B cell (primary cell): Measurements from ENCODE around the gene MTSS2. TPM values are rescaled to one million over a fixed set of nuclear protein-coding genes. Genes with fewer than 3 reads are reported as not detected.

Experiments used
- ATAC-seq: fragments of 200-7000 bp; cut with Tn5 transposase; one replicate; pipeline ENCODE4 v1.10.0; 2021; ENCODE audit warnings: low read depth, mild to moderate bottlenecking, moderate number of reproducible peaks, moderate library complexity
- CTCF ChIA-PET: fragments of 350-600 bp; sonication (Branson Sonifier 250); formaldehyde crosslinking; loops from one replicate; lab custom pipeline; 2021; ENCODE audit warnings: antibody characterized with exemption, inconsistent platforms; lab: Charles Lee
- POLR2A ChIA-PET: fragments of 350-600 bp; sonication (Branson Sonifier 250); formaldehyde crosslinking; loops from one replicate; lab custom pipeline; 2021; ENCODE audit warnings: antibody characterized with exemption; lab: Charles Lee
- DNase-seq: peaks from one replicate; pipeline ENCODE4 v3.0.0; 2013
- H2AFZ ChIP-seq: 2 replicates; pipeline ENCODE4 v1.6.1; 2012; ENCODE audit warnings: mild to moderate bottlenecking, low read depth, low read length; ENCODE audit not compliant: insufficient read depth, poor library complexity, severe bottlenecking
- H3K27ac ChIP-seq, 2 donors: 1 replicate in 1 of 2; 2 replicates in 1 of 2; pipeline ENCODE4 v1.5.1; 2012 to 2013; ENCODE audit warnings: low read length in 2 of 2, mild to moderate bottlenecking in 2 of 2, moderate library complexity in 1 of 2
- H3K27me3 ChIP-seq, 4 experiments: fragments of 200-600 bp in 1 of 4; sonication (generic) in 1 of 4; replicated peaks in 1 of 4; 1 replicate in 2 of 4; 2 replicates in 2 of 4; pipeline versions ENCODE4 v1.6.1 to v1.7.0; 2013 to 2016; ENCODE audit warnings: low read length in 3 of 4, mild to moderate bottlenecking in 2 of 4, mixed read lengths in 1 of 4, moderate library complexity in 1 of 4; ENCODE audit not compliant: insufficient read depth in 4 of 4, control insufficient read depth in 3 of 4; ENCODE audit errors: control extremely low read depth in 1 of 4
- H3K36me3 ChIP-seq, 2 experiments: replicated peaks in 1 of 2; 1 replicate in 1 of 2; 2 replicates in 1 of 2; pipeline versions ENCODE4 v1.6.1 to v1.7.1; 2013; ENCODE audit warnings: low read length in 1 of 2; ENCODE audit not compliant: insufficient read depth in 2 of 2, control insufficient read depth in 1 of 2; ENCODE audit errors: control extremely low read depth in 1 of 2, extremely low read depth in 1 of 2
- H3K4me1 ChIP-seq, 2 donors: fragments of 200-600 bp in 1 of 2; sonication (generic) in 1 of 2; 1 replicate in 1 of 2; 2 replicates in 1 of 2; pipeline versions ENCODE4 v1.5.1 to v1.6.1; 2013 to 2017; ENCODE audit warnings: low read length in 2 of 2; ENCODE audit not compliant: control insufficient read depth in 2 of 2, insufficient read depth in 2 of 2
- H3K4me2 ChIP-seq: replicated peaks from 2 replicates; pipeline ENCODE3; 2012; ENCODE audit warnings: mild to moderate bottlenecking, low read depth, low read length; ENCODE audit not compliant: poor library complexity, severe bottlenecking
- H3K4me3 ChIP-seq, 5 experiments: fragments of 200-600 bp in 1 of 5; sonication (generic) in 1 of 5; 1 replicate in 3 of 5; 2 replicates in 2 of 5; pipeline versions ENCODE4 v1.5.1 to v1.7.0; 2011 to 2016; ENCODE audit warnings: low read length in 4 of 5, mild to moderate bottlenecking in 4 of 5, low read depth in 2 of 5, control low read depth in 1 of 5, moderate library complexity in 1 of 5; ENCODE audit not compliant: insufficient read depth in 1 of 5; ENCODE audit errors: control extremely low read depth in 1 of 5, extremely low read depth in 1 of 5
- H3K79me2 ChIP-seq: fragments of 200-600 bp; sonication (generic); one replicate; pipeline ENCODE4 v1.6.0; 2016; ENCODE audit warnings: low read length; ENCODE audit not compliant: control insufficient read depth, insufficient read depth
- H3K9ac ChIP-seq: fragments of 200-600 bp; sonication (generic); 2 replicates; pipeline ENCODE4 v1.6.1; 2017; ENCODE audit warnings: mild to moderate bottlenecking, low read length, moderate library complexity
- H3K9me3 ChIP-seq, 3 donors: one replicate each; pipeline versions ENCODE4 v1.6.1 to v1.7.1; 2013; ENCODE audit warnings: low read length in 2 of 3; ENCODE audit not compliant: control insufficient read depth in 2 of 3, insufficient read depth in 1 of 3; ENCODE audit errors: control extremely low read depth in 1 of 3
- H4K20me1 ChIP-seq: 2 replicates; pipeline ENCODE4 v1.6.0; 2012; ENCODE audit warnings: mild to moderate bottlenecking, low read length; ENCODE audit not compliant: insufficient read depth, control insufficient read depth, poor library complexity, severe bottlenecking
- H3K27ac Mint-ChIP-seq: one replicate; pipeline ENCODE4 v1.8.0; 2021; ENCODE audit warnings: mixed read lengths
- H3K27me3 Mint-ChIP-seq: one replicate; pipeline ENCODE4 v1.8.0; 2021; ENCODE audit warnings: mixed read lengths
- H3K4me1 Mint-ChIP-seq: one replicate; pipeline ENCODE4 v1.8.0; 2021; ENCODE audit warnings: mixed read lengths
- H3K4me3 Mint-ChIP-seq: one replicate; pipeline ENCODE4 v1.8.0; 2021; ENCODE audit warnings: mixed read lengths
- H3K9me3 Mint-ChIP-seq: one replicate; pipeline ENCODE4 v1.8.0; 2022; ENCODE audit warnings: mixed read lengths; ENCODE audit not compliant: insufficient read depth
- CTCF ChIP-seq: fragments of 200-600 bp; IDR thresholded peaks from one replicate; pipeline ENCODE4 v1.8.0; 2022; ENCODE audit warnings: antibody characterized with exemption, mild to moderate bottlenecking
- EZH2 ChIP-seq: IDR thresholded peaks from 2 replicates; pipeline ENCODE4 v1.6.1; 2012; ENCODE audit warnings: borderline replicate concordance, low read depth, mild to moderate bottlenecking, moderate library complexity, low read length; ENCODE audit not compliant: insufficient read depth, poor library complexity, severe bottlenecking
- WGBS: methylation state at CpG from one replicate; pipeline ENCODE4 v1.1.5; 2013; ENCODE audit warnings: missing lambda C conversion rate; ENCODE audit not compliant: insufficient coverage; 5-methylcytosine and 5-hydroxymethylcytosine counted together
- intact Hi-C: fragments of 100-400 bp; cut with micrococcal nuclease; formaldehyde crosslinking; loops from one replicate; pipeline ENCODE4 v1.10.0; 2022
- polyA plus RNA-seq: library from polyadenylated mRNA; depleted of rRNA; stranded (reverse); fragments of >200 nt; gene quantifications from 2 replicates; pipeline ENCODE4 v1.2.3, GENCODE V29; 2012
- total RNA-seq, 2 donors: library from RNA; stranded (reverse); fragments of 120-200 nt in 1 of 2; gene quantifications; 1 replicate in 1 of 2; 2 replicates in 1 of 2; pipeline versions ENCODE4 v1.2.3 to v1.2.4, GENCODE V29; 2013 to 2022

The MTSS2 gene
- total and polyA plus RNA-seq, 2 donors (not counting 1 experiment from before 2014, with no cell fraction given), result 1.6 to 2.6 TPM

DNA sequence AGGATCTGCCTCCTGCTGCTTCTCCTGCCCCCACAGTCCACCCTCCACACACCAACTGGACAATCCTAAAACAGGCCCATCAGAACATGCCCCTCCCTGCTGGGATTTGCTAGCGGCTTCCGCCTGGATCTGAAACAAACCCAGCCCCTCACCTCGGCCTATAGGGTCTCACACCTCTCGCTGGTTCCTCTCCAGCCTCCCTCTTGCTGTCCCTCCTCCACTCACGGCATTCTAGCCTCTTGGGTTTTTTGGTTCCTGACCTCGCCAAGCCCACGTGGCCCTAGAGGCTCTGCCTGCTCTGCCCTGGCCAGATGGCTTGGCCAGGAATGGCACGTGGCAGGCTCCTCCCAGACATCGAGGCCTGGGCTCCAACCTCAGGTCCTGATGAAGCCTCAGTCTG, 15.7 kb upstream of the MTSS2 start:
- POLR2A ChIA-PET, result no interaction called here
- DNase-seq (no peak), ATAC-seq (no peak)
- Histone ChIP-seq H3K9ac (no peak overlapping the region), H3K36me3 (peaks cover 0 to 6% of the 10 kb centered on the region in 2 experiments), H3K4me2 (no peak overlapping the region), H3K79me2 (no peaks in the 10 kb centered on the region), H3K4me3 (no peak overlapping the region), H3K27me3 (no peaks in the 10 kb centered on the region), H2AFZ (no peak overlapping the region), H3K4me1 (no peaks in the 10 kb centered on the region), H3K27ac (no peak overlapping the region), H3K9me3 (no peaks in the 10 kb centered on the region), H4K20me1 (peaks cover 8% of the 10 kb centered on the region)
- 95% methylated on average over 9 of the region's 9 CpGs for WGBS
- intact Hi-C loops, result no loop called here
- H3K27me3 Mint-ChIP-seq, result no peaks in the 10 kb centered on the region
- TF ChIP-seq EZH2 (no peak), CTCF (no peak)
- H3K4me1 Mint-ChIP-seq, result no peaks in the 10 kb centered on the region
- H3K9me3 Mint-ChIP-seq, result no peaks in the 10 kb centered on the region
- no peak overlapping the region for H3K27ac Mint-ChIP-seq
- no peak overlapping the region for H3K4me3 Mint-ChIP-seq
- CTCF ChIA-PET, result no interaction called here

GRCh38 chr16:70701036-70701435, 15.2 kb upstream of the MTSS2 start:
- no peaks in the 10 kb centered on the region for H3K27me3 Mint-ChIP-seq
- H2AFZ ChIP-seq, result no peak overlapping the region
- DNase-seq (no peak), ATAC-seq (no peak)
- peaks cover 0 to 6% of the 10 kb centered on the region in 2 experiments for H3K36me3 ChIP-seq
- no peaks in the 10 kb centered on the region for H3K4me1 Mint-ChIP-seq
- no peaks in the 10 kb centered on the region for H3K27me3 ChIP-seq
- intact Hi-C loops, result no loop called here
- 87% methylated on average over 3 of the region's 3 CpGs for WGBS
- no peak overlapping the region for H3K4me3 Mint-ChIP-seq
- CTCF ChIA-PET, result no interaction called here
- no peaks in the 10 kb centered on the region for H3K9me3 Mint-ChIP-seq
- no peak overlapping the region for H3K27ac Mint-ChIP-seq
- H3K4me2 ChIP-seq, result no peak overlapping the region
- peaks cover 8% of the 10 kb centered on the region for H4K20me1 ChIP-seq
- no peaks in the 10 kb centered on the region for H3K79me2 ChIP-seq
- no peak overlapping the region for H3K27ac ChIP-seq
- no peak overlapping the region for H3K9ac ChIP-seq
- TF ChIP-seq EZH2 (no peak), CTCF (no peak)
- no peaks in the 10 kb centered on the region for H3K9me3 ChIP-seq
- H3K4me1 ChIP-seq, result no peaks in the 10 kb centered on the region
- POLR2A ChIA-PET, result no interaction called here
- no peak overlapping the region for H3K4me3 ChIP-seq
